Activated CD4-positive, CD25-positive, alpha-beta regulatory T cell treated with anti-CD3 and anti-CD28 coated beads, Interleukin-2, amount 50 U/mL, for 72 hours (primary cell): ENCODE data around the gene UGT1A4.
"Not testable (repeated sequence)": the region's sequence is repeated elsewhere in the genome, so short reads cannot be mapped to it uniquely, and the experiment has no call there.

Experiments used
- DNase-seq: peaks from one replicate; pipeline ENCODE4 v3.0.0; 2021

UGT1A4 gene

GRCh38 chr2:233700028-233700635 is 18.4 kb upstream of the UGT1A4 start:
- DNase-seq: no peak

GRCh38 chr2:233700842-233701241 is 17.7 kb upstream of the UGT1A4 start:
- not testable (repeated sequence) for DNase-seq

- no peak for DNase-seq
Observed at GRCh38 chr2:233702238-233702637, 16.3 kb upstream of the UGT1A4 start.

DNA sequence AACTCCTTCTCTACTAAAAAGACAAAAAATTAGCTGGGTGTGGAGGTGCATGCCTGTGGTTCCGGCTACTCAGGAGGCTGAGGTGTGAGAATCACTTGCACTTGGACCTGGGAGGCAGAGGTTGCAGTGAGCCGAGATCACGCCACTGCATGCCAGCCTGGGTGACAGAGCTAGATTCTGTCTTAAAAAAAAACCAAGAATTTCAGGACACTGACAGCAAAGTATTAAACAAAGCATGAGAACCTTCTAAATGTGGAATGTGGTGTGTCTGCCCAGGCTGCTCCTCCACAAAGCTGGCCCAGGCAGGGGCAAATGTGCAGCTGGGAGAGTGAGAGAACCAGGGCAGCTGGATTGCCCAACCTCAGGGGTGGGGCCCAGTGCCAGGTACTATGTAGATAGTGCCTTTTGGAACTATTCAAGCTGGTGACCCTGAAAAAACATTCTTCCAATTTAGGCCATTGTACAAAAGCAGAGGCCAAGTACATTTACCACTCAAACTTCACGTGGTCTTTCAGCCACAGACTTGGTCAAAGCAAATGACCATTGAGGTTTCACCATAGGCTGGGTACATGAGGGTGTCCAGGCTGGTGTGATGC is 12.5 kb upstream of the UGT1A4 start:
- no peak for DNase-seq

DNA sequence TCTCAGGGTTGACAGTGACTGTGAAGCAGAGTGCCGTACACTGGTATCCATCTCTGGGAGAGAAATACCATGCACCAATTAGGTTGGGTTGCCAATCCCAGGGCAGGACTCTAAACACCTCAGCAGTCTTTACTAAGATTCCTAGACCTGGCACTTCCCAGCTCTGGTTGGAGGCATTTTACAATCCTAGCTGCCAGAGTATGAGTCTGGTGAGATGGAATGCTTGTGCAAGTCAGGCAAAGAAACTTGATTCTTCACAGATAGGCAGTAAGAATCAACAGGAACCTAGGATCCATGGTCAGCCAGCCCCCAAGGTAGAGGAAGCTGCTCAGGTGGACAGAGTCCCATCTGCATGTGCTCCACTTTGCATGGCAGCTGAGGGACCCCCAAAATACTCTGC is 11.8 kb upstream of the UGT1A4 start:
- DNase-seq: no peak

- DNase-seq: no peak
Observed at GRCh38 chr2:233707940-233708644, 10.4 kb upstream of the UGT1A4 start.

DNA sequence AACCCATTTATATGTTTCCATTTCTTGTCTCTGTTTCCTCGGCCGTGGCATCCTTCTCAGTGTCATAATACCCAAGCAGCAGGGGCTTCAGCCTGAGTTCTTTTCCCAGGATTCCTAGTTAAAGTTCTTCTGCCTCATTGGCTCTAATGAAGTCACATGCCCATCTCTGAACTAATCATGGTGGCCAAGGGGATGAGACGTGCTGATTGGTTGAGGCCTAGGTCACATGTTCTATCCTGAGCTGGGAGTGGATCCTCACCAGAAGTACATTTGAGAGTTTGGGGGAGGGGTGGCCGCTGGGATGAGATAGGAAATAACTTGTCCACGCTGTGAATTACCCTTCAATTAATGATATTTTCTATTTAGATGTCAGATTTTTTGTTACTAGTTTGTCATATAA is 9.6 kb upstream of the UGT1A4 start:
- DNase-seq: no peak

GRCh38 chr2:233711312-233712008 is 7.1 kb upstream of the UGT1A4 start:
- DNase-seq: peak; percentile 69

- no peak for DNase-seq
Observed at GRCh38 chr2:233712611-233713261, 5.8 kb upstream of the UGT1A4 start, which contains the start of gene UGT1A5. UGT1A5 (plus strand) TSS chr2:233712907; CDS start chr2:233712992, 85 bp downstream.

DNA sequence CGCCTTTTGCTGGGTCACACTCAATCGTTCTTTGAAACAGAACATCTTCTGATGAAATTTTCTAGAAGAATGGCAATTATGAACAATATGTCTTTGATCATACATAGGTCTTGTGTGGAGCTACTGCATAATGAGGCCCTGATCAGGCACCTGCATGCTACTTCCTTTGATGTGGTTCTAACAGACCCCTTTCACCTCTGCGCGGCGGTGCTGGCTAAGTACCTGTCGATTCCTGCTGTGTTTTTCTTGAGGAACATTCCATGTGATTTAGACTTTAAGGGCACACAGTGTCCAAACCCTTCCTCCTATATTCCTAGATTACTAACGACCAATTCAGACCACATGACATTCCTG is 5.3 kb upstream of the UGT1A4 start:
- no peak for DNase-seq

GRCh38 chr2:233714121-233714520 is 4.4 kb upstream of the UGT1A4 start:
- DNase-seq: no peak

DNA sequence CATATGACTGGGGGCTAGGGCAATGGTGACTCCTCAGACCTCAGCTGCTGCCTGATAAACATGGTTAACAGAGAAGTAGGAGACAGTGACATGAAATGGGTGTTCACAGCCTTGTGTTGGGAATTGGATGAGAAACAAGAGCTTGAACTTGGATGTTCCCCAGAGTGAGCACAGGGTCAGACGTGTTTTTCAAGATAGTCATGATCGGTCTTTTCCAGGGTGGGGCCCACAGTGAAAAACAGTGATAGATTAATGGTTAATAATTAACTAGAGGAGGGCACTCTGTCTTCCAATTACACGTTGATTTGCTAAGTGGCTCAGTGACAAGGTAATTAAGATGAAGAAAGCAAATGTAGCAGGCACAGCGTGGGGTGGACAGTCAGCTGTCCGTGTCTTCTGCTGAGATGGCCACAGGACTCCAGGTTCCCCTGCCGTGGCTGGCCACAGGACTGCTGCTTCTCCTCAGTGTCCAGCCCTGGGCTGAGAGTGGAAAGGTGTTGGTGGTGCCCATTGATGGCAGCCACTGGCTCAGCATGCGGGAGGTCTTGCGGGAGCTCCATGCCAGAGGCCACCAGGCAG is 10.3 kb downstream of the UGT1A4 start, which contains the start of gene UGT1A3:
Gene UGT1A3, plus strand, starts transcription at position 320 of the 579 bp plus-strand sequence. Its CDS starts 85 bp downstream, at position 405.
- DNase-seq: no peak

DNA sequence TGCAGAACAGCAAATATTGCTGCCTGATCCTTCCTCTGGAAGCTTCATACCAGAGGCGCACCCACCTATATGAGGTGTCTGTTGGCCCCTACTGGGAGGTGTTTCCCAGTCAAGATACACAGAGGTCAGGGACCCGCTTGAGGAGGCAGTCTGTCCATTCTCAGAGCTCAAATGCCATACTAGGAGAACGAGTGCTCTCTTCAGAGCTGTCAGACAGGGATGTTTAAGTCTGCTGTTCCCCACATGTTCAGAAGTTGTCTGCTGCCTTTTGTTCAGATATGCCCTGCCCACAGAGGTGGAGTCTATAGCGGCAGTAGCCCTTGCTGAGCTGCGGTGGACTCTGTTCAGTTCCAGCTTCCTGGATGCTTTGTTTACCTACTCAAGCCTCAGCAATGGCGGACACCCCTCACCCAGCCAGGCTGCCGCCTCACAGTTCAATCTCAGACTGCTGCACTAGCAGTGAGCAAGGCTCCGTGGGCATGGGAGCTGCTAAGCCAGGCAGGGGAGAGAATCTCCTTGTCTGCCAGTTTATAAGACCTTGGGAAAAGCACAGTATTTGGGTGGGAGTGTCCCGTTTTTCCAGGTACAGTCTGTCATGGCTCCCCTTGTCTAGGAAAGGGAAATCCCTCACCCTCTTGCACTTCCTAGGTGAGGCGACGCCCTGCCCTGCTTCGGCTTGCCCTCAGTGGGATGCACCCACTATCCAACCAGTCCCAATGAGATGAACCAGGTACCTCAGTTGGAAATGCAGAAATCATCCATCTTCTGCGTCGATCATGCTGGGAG is 18.5 kb downstream of the UGT1A4 start:
- DNase-seq: not testable (repeated sequence)

- DNase-seq: no peak
Observed at GRCh38 chr2:233740870-233741269, 22.3 kb downstream of the UGT1A4 start.

DNA sequence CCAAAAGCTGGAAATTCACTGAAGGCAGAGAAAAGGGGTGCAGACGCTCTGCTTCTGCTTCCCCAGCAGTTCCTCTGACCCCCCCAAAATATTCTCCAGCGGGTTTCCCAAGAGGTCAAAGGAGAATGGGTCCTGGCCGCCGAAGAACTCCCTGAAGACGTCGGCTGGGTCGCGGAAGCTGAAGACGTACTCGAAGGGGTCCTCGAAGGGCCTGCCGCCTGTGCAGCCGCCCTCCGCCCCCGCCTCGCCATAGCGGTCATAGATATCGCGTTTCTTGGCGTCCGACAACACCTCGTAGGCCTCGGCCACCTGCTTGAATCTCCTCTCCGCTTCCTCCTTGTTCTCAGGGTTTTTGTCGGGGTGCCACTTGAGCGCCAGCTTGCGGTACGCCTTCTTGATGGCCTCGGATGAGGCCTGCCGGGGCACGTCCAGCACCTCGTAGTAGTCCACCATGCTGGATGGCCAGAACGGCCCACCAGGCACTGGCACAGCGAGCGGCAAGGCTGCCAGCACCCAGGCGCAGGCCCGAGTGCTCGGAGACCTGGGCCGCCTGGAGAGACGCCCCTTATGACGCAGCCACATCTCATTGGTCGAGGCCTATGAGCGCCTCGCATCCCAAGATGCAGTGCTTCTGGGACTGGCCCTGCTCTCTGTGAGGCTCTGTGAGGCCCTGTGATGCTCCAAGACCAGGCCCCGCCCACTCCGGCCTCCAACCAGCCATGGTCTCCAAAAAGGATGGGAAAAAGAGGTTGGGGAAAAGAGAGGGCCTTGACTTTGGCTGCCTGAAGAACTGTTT is 25.1 kb downstream of the UGT1A4 start:
- no peak for DNase-seq

GRCh38 chr2:233745073-233745755 is 26.7 kb downstream of the UGT1A4 start:
- no peak for DNase-seq

- DNase-seq: not testable (repeated sequence)
Observed at GRCh38 chr2:233745838-233746237, 27.3 kb downstream of the UGT1A4 start.

DNA sequence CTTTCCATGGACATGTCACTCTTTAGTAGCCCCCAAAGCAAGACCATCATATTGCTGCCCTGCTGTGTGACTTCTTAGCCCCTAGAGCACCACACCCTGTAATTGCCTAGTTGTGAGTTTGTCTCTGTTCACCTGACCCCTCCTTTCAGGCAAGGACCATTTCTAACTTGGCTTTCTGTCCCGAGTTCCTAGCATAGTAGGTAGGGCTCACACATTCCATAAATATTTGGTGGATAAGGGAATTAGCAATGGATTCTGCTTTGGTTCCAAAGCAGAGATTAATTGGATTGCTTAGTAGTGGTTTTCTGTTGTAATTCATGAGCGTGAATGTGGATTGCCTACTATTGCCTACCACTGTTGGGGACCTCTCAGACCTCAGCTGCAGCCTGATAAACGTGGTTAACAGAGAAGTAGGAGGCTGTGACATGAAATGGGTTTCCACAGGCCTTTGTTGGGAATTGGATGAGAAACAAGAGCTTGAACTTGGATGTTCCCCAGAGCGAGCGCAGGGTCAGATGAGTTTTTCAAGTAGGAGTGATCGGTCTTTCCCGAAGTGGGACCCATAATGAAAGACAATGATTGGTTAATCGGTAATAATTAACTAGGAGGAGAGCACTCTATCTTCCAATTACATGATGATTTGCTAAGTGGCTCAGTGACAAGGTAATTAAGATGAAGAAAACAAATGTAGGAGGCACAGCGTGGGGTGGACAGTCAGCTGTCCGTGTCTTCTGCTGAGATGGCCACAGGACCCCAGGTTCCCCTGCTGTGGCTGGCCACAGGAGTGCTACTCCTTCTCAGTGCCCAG is 28.1 kb downstream of the UGT1A4 start:
- DNase-seq: no peak

- no peak for DNase-seq
Observed at GRCh38 chr2:233747283-233747544, 28.7 kb downstream of the UGT1A4 start.

DNA sequence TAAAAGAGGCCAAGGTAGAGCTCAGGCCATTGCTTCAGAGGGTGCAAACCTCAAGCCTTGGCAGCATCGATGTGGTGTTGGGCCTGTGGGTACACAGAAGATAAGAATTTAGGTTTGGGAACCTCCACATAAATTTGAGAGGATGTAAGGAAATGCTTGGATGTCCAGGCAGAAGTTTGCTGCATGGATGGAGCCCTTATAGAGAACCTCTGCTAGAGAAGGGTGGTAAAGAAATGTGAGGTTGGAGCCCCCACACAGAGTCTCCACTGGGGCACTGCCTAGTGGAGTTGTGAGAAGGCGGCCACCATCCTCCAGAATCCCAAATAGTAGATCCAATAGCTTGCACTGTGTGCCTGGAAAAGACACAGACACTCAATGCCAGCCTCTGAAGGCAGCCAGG is 32.2 kb downstream of the UGT1A4 start:
- not testable (repeated sequence) for DNase-seq
